ENCODE measurements around the gene FAM222B. TPM values are rescaled to one million over a fixed set of nuclear protein-coding genes. Genes with fewer than 3 reads are reported as not detected.
A peak's percentile ranks its signal among the peaks of the same experiment; 100 is the strongest.

FAM222B gene
- total RNA-seq, 4 donors from 2014 or later: 28.1 to 55.8 (median 44.6) TPM

DNA sequence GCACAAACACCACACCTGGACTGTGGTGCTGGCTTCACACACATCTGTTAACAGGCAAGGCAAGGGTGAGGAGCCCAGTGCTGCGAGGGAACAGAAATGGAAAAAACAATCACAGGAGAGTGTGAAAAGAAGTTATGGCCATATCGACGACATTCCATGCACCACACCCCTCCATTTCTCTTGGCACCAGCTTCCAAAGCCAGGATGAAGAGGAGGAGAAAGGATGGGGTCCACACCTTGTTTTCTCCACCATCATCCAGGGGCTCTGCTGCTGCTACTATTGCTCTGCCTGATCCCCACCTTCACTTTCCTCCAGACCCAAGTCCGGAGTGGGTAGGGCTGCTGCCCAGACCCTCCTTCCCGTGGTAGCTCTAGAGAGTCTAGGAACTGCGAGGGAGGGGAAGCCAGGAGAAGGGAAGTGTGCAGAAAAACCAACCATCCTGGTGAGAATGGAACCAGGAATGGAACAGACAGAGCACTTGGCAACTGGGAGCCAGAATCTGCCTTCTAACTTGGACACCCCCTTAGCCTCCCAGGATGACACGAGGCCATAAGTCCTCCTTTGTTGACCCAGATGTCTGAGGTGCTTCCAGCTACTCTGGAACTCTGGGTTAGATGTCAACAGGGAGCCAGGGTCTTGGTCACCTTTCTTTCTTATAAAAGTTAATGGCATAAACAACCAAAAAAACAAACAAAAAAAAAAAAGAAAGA, 129.7 kb downstream of the FAM222B start:
- Histone ChIP-seq H3K27ac (peak overlapping the region in 2 of 4 donors; percentile 78 to 96), H3K4me1 (peaks cover 0 to 38% (median 5%) of the 10 kb centered on the region in 4 donors)

DNA sequence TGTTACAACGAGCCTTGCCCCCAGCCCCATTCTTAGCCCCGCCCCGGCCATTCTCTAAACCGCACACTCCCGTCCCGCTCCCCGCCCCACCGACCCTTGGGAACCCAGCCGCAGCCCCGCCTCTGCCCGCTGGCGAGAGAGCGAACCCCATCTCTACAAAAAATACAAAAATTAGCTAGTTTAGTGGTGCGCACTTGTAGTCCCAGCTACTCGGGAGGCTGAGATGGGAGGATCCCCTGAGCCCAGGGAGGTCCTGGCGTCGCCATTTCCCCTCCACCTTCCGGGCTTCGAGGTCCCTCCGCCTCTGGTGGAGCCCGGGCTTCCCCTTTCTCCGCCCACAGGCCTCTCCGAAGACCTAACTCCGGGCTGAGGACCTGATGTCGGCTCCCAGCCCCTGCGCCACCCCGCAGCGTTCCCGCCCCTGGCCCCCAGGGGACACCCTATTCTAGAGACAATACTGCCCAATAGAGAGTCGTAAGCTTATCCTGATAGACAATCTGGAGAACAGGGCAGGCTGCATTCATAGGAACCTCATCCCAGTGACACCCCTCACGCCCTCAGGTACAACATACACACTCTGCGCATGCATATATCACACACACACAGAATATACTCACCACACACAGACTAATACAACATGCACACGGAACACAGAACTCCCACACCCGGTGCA, 130.4 kb downstream of the FAM222B start:
- Histone ChIP-seq H3K27ac (peak overlapping the region; percentile 78 to 96 (median 88)), H3K36me3 (peaks cover 0 to 13% (median 0%) of the 10 kb centered on the region in 3 donors), H3K4me1 (peaks cover 0 to 34% (median 1%) of the 10 kb centered on the region in 4 donors), H3K27me3 (no peaks in the 10 kb centered on the region), H3K9me3 (no peaks in the 10 kb centered on the region), H3K4me3 (peak overlapping the region; percentile 65 to 71 (median 66))
- DNase-seq: peak in 2 of 3 donors; percentile 67 to 82
- TF ChIP-seq, protein P1, sequence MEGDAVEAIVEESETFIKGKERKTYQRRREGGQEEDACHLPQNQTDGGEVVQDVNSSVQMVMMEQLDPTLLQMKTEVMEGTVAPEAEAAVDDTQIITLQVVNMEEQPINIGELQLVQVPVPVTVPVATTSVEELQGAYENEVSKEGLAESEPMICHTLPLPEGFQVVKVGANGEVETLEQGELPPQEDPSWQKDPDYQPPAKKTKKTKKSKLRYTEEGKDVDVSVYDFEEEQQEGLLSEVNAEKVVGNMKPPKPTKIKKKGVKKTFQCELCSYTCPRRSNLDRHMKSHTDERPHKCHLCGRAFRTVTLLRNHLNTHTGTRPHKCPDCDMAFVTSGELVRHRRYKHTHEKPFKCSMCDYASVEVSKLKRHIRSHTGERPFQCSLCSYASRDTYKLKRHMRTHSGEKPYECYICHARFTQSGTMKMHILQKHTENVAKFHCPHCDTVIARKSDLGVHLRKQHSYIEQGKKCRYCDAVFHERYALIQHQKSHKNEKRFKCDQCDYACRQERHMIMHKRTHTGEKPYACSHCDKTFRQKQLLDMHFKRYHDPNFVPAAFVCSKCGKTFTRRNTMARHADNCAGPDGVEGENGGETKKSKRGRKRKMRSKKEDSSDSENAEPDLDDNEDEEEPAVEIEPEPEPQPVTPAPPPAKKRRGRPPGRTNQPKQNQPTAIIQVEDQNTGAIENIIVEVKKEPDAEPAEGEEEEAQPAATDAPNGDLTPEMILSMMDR (IDR thresholded peaks at IDR 0.05): no peak
- no peak for TF ChIP-seq POLR2A (IDR thresholded peaks at IDR 0.05)

More for the DNA sequence above, 129.7 kb downstream of the FAM222B start:
- peaks cover 0 to 13% (median 0%) of the 10 kb centered on the region in 3 donors for H3K36me3 ChIP-seq
- DNase-seq: no peak
- no peaks in the 10 kb centered on the region for H3K27me3 ChIP-seq
- H3K9me3 ChIP-seq: no peaks in the 10 kb centered on the region
- TF ChIP-seq POLR2A (IDR thresholded peaks at IDR 0.05): no peak
- TF ChIP-seq, protein P1 (IDR thresholded peaks at IDR 0.05): no peak
- H3K4me3 ChIP-seq: no peak overlapping the region

DNA sequence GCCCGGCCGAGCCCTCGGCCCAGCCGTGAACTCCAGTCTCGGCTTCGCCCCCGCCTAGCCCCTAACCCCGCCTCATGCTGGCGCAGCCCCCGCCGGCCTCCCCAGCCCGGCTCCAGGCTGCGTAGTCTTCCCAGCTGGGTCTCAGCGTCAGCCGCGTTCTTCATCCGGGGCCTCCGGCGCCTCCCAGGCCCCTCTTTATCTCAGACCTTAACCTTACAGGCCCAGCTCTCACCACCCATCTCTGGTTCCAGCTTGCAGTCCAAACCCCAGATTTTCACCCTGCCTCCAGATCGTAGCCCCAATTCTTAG, 130.9 kb downstream of the FAM222B start, which contains the start of gene PROCA1:
PROCA1 (minus strand) TSS at position 166 of the 309 bp plus-strand sequence. CDS start 228 bp downstream, outside the sequence.
- peak in 1 of 3 donors; percentile 65 for DNase-seq
- Histone ChIP-seq H3K4me1 (peaks cover 0 to 34% (median 0%) of the 10 kb centered on the region in 4 donors), H3K4me3 (peak within 1 kb of the TSS; percentile 65 to 71 (median 66))

DNA sequence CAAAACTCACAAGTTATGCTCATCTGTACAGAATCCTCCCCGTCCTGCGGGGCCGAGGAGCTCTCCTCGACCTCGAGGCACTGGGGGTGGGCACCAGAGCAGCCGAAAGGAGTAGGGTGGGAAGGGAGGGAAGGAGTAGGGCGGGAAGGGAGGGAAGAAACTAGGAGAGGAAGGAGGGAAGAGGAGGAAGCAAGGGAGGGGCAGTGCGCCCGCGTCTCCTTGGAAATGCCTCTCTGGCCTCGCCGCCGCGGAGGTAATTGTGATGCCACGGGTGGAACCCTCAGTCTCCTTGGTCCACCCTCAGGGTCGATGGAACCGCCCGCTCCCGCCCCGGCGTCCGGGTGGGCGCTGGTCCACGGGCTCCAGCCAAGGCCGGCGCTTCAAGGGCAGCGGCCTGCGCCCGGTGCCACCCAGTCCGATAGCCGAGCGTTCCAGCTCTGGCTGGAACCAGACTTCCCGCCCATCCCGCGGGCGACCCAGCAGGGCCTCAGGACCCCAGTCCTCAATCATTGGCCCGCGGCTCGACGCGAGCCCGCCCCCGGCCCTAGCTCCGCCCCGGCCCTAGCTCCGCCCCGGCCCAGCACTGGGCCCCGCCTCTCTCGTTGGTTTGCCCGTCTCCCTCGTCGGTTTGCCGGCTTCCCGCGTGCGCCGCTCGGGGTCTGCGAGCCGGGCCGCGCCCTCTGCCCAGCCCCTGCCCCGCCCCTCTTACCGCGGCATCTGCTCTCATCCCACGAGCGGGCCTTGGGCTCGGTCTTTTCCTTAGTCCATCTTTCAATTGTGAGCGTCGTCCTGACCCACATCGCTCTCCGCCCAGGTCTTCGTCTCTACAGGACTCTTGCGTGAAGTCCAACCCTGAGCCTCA, 131.5 kb downstream of the FAM222B start:
- TF ChIP-seq, protein P1 (IDR thresholded peaks at IDR 0.05): no peak
- TF ChIP-seq POLR2A (IDR thresholded peaks at IDR 0.05): peak; percentile 69 to 79
- DNase-seq: peak; percentile 87 to 95 (median 95)
- H3K27me3 ChIP-seq: no peaks in the 10 kb centered on the region
- H3K9me3 ChIP-seq: no peaks in the 10 kb centered on the region
- H3K27ac ChIP-seq: peak overlapping the region; percentile 78 to 96 (median 88)
- peaks cover 0 to 13% (median 0%) of the 10 kb centered on the region in 3 donors for H3K36me3 ChIP-seq
- peaks cover 0 to 34% (median 0%) of the 10 kb centered on the region in 4 donors for H3K4me1 ChIP-seq
- peak overlapping the region; percentile 65 to 71 (median 66) for H3K4me3 ChIP-seq

More for the DNA sequence above, 130.9 kb downstream of the FAM222B start, which contains the start of gene PROCA1:
- no peaks in the 10 kb centered on the region for H3K27me3 ChIP-seq
- no peak for TF ChIP-seq POLR2A (IDR thresholded peaks at IDR 0.05)
- TF ChIP-seq, protein P1 (IDR thresholded peaks at IDR 0.05): no peak
- H3K9me3 ChIP-seq: no peaks in the 10 kb centered on the region
- H3K36me3 ChIP-seq: peaks cover 0 to 13% (median 0%) of the 10 kb centered on the region in 3 donors
- peak within 1 kb of the TSS; percentile 78 to 96 (median 88) for H3K27ac ChIP-seq

DNA sequence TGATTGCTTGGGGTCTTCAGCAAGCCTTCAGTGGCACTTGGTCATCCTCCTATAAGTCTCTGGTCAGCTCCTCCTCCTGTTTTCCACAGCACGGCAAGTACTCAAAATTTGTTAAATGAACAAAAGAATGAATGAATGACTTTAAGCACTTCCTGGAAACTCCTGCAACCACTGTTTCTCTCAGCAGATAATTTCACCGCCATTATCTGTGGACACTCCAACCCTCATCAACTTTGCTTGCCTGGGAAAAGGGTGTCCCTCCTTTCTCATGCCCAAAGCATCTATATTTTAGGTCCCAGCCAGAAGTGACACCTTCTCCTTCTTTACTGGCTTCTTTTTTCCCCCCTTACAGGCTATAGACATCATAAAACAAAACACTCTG, 135.3 kb downstream of the FAM222B start:
- no peaks in the 10 kb centered on the region for H3K27me3 ChIP-seq
- H3K27ac ChIP-seq: no peak overlapping the region
- H3K4me3 ChIP-seq: no peak overlapping the region
- peaks cover 0 to 31% (median 0%) of the 10 kb centered on the region in 4 donors for H3K4me1 ChIP-seq
- TF ChIP-seq POLR2A (IDR thresholded peaks at IDR 0.05): no peak
- TF ChIP-seq, protein P1 (IDR thresholded peaks at IDR 0.05): no peak
- no peak for DNase-seq
- no peaks in the 10 kb centered on the region for H3K9me3 ChIP-seq
- peaks cover 0 to 13% (median 0%) of the 10 kb centered on the region in 3 donors for H3K36me3 ChIP-seq
